HUES6 (cell line): Measurements from ENCODE around the gene EPRS1.
"Not testable (repeated sequence)": the region's sequence is repeated elsewhere in the genome, so short reads cannot be mapped to it uniquely, and the experiment has no call there.

Experiments used
- H3K27ac ChIP-seq: 2 replicates; pipeline ENCODE4 v1.7.0; 2013; ENCODE audit warnings: low read depth, mild to moderate bottlenecking, low read length, inconsistent platforms
- H3K27me3 ChIP-seq: 2 replicates; pipeline ENCODE4 v1.6.1; 2013; ENCODE audit warnings: low read length; ENCODE audit not compliant: control insufficient read depth, insufficient read depth
- H3K36me3 ChIP-seq: 2 replicates; pipeline ENCODE4 v1.6.1; 2013; ENCODE audit warnings: low read length; ENCODE audit not compliant: control insufficient read depth, insufficient read depth
- H3K4me1 ChIP-seq: 2 replicates; pipeline ENCODE4 v1.6.1; 2013; ENCODE audit warnings: low read length; ENCODE audit not compliant: control insufficient read depth, insufficient read depth
- H3K4me3 ChIP-seq: 2 replicates; pipeline ENCODE4 v1.5.1; 2013; ENCODE audit warnings: low read depth, low read length
- H3K9ac ChIP-seq: one replicate; pipeline ENCODE4 v1.6.1; 2013; ENCODE audit warnings: mild to moderate bottlenecking, low read length
- H3K9me3 ChIP-seq: 2 replicates; pipeline ENCODE4 v1.6.1; 2013; ENCODE audit warnings: low read depth, low read length; ENCODE audit not compliant: control insufficient read depth, insufficient read depth

Gene EPRS1

DNA sequence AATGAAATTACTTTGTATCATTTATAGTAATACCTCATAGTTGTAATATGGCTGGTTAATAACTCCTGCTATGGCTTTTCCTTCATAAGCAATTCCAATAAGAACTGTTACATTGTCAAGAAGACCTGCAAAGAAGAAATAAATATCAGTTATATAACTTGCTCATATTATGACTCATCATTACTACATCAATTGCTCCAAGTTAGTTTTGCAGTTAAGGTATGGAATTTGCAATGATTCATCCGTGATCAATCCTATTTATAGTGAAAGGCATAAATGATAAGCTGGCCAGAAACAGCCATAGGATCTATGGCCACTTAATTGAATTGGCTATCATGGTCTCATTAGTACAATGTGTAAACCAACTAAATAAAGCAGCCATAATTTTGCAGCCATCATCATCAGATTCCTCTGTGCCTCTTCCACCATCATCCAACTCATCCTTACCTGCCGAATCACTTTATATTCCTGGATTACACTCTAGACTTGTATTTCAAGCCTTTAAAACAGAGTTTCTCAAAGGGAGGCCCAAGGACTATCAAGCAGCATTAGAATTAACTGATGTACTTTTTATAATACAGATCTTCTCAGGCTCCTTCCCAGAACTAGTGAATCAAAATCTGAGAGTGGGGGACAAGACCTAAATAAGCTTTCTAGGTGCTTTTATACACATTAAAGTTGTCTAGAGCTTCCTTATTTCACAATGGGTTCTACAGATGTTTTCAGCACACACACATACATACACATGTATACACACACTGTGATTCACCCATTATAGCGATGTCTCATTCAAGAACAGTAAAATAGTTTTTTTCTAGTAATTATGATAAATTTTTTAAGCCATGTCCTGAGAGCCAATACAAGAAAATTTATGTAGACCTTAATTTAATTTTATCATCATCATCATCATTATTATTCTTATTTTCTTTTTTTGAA is 21.2 kb upstream of the EPRS1 start:
- Histone ChIP-seq H3K4me1 (no peaks in the 10 kb centered on the region), H3K27ac (no peak overlapping the region), H3K27me3 (no peaks in the 10 kb centered on the region), H3K36me3 (peaks cover 24% of the 10 kb centered on the region), H3K4me3 (no peak overlapping the region), H3K9me3 (no peaks in the 10 kb centered on the region), H3K9ac (no peak overlapping the region)

DNA sequence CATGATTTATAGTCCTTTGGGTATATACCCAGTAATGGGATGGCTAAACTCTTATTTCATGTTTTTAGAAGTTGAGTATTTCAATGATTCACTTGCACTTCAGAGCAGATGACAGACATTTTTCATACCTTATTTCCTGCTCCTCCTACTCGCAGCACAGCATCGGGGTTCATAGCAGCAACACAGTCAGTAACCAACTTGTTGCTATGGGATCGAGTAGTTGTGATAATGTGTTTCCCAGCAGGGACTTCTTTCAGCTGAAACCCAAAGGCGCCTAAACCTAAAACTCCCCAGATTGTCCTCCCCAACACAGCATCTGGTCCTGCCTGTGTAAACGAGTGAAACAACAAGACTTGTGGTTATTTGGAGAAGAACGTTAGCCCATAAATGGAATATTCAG is 16.3 kb upstream of the EPRS1 start:
- H3K9me3 ChIP-seq = no peaks in the 10 kb centered on the region
- no peak overlapping the region for H3K4me3 ChIP-seq
- H3K36me3 ChIP-seq = peaks cover 19% of the 10 kb centered on the region

DNA sequence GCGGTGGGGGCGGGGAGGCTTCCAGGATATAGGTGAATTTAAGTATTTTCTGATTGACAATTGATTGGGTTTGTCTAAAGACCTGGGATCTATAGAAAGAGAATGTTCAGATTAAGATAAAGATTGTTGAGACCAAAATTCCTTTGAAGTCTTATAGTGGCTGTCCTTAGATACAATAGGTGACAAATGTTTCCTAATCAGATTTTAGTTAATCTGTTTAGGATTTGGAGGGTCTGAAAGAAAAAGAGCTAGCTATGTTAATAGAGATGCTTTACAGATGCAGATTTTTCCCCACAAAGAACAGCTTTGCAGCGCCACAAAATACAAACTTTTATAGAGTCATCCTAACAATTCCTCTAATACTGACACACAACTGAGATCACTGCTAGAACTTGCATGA is 14.6 kb upstream of the EPRS1 start:
- Histone ChIP-seq H3K27me3 (no peaks in the 10 kb centered on the region), H3K4me1 (peaks cover 7% of the 10 kb centered on the region), H3K36me3 (peaks cover 15% of the 10 kb centered on the region), H3K9me3 (no peaks in the 10 kb centered on the region), H3K27ac (0 out of 2 replicates have a peak overlapping the region, but pooled peaks have one; percentile 14), H3K4me3 (no peak overlapping the region), H3K9ac (no peak overlapping the region)

More for the DNA sequence above, 16.3 kb upstream of the EPRS1 start:
- Histone ChIP-seq H3K4me1 (peaks cover 7% of the 10 kb centered on the region), H3K9ac (no peak overlapping the region), H3K27me3 (no peaks in the 10 kb centered on the region), H3K27ac (no peak overlapping the region)

DNA sequence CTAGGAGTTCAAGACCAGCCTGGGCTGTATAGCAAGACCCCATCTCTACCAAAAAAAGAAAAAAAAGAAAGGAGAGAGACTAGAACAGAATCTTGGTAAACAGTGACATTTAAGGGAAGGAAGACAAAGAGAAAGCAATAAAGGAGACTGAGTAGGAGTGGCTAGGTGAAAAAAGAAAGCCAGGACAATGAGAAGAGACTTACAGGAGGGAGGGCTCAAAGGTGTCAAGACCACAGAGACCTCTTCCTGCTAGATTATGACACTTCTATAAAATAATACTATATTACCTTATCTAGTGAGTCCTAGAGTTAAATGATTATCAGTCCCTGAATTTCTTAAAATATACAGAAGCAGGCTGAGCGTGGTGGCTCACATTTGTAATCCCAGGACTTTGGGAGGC is 10.1 kb upstream of the EPRS1 start:
- Histone ChIP-seq H3K4me1 (peaks cover 7% of the 10 kb centered on the region), H3K36me3 (peaks cover 3% of the 10 kb centered on the region; the same call in 1 of the 2 replicates), H3K9me3 (no peaks in the 10 kb centered on the region), H3K27ac (no peak overlapping the region), H3K9ac (no peak overlapping the region), H3K27me3 (no peaks in the 10 kb centered on the region), H3K4me3 (no peak overlapping the region)

DNA sequence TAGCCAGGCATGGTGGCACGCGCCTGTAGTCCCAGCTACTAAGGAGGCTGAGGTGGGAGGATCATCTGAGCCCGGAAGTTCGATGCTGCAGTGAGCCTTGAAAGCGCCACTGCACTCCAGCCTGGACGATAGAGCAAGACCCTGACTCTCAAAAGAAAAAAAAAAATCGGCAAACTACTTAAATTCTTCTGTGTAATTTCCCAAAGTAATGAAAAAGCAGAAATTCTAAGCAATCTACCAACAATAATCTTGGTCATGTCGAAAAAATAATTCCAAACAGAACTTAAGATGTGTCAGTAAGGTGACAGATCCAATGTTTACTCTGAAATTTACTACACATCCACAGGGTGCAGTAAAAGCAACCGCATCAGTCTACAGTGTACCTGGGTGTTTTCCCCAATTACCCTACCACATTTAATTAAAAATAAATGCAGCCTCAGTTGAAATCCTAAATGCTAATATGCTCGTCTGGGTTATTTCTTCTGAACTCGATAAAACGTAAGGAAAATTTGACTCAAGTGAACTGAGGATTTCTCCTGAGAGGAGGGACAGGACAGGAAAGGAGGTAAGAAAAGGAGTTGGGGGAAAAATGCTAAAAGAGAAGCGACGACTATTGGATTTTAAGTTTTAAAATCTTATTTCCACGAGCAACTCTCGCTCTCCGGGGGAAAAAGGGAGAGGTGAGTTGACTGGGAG is 801 bp downstream of the EPRS1 start:
- 0 out of 2 replicates have a peak, but pooled peaks cover 7% of the 10 kb centered on the region for H3K4me1 ChIP-seq
- H3K4me3 ChIP-seq = peak overlapping the region; percentile 90
- H3K9me3 ChIP-seq = no peaks in the 10 kb centered on the region
- no peaks in the 10 kb centered on the region for H3K27me3 ChIP-seq
- no peak overlapping the region for H3K27ac ChIP-seq
- peaks cover 5% of the 10 kb centered on the region; the same call in 1 of the 2 replicates for H3K36me3 ChIP-seq
- peak overlapping the region; percentile 78 for H3K9ac ChIP-seq

DNA sequence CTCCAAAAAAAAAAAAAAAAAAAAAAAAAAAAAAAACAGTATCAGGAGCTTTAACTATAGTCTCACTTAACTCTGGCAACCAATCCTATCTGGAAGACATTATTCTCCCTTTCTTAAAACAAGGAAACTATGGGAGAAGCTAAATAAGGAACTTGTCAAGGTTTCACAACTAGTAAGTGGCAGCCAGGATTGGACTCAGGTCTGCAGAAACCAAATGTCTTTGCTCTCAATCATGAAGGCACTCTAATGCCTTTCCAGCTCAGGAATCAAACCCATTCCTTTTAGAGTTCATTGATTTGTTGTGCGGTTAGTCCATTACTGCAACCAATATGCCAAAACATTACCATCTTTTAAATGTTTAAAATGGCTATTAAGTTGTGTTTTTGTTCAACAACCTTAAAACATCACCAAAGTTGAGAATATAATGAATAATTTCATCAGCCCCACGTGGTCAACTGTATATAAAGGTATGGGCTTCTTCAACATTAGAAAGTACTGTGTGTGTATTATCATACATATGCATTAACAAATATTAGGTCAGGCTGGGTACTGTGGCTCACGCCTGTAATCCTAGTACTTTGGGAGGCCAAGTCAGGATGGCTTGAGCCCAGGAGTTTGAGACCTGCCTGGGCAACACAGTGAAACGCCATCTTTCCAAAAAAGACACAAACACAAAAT is 1.5 kb downstream of the EPRS1 start:
- H3K4me1 ChIP-seq = 0 out of 2 replicates have a peak, but pooled peaks cover 7% of the 10 kb centered on the region
- H3K9ac ChIP-seq = no peak overlapping the region
- no peak overlapping the region for H3K27ac ChIP-seq
- H3K4me3 ChIP-seq = peak overlapping the region; percentile 90
- no peaks in the 10 kb centered on the region for H3K27me3 ChIP-seq
- no peaks in the 10 kb centered on the region for H3K9me3 ChIP-seq
- H3K36me3 ChIP-seq = peaks cover 11% of the 10 kb centered on the region

DNA sequence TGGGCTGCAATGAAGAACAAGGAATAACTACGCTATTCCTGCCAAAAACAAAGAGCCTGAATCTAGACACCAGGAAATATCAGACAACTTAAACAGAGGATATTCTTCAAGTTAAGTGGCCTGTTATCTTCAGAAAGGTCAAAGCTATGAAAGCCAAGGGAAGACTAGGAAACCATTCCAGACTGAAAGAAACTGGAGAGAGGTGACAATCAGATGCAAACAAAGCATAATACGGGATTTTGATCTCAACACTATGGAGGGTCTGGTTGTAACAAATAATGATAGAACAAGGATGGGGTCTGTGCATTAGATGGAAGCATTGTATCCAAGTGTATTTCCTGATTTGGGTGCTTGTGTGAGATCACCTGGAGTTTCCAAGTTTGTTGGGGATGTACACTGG is 2.7 kb downstream of the EPRS1 start:
- Histone ChIP-seq H3K27me3 (no peaks in the 10 kb centered on the region), H3K9ac (no peak overlapping the region), H3K4me3 (no peak overlapping the region), H3K36me3 (peaks cover 21% of the 10 kb centered on the region), H3K27ac (no peak overlapping the region), H3K4me1 (0 out of 2 replicates have a peak, but pooled peaks cover 7% of the 10 kb centered on the region), H3K9me3 (no peaks in the 10 kb centered on the region)

DNA sequence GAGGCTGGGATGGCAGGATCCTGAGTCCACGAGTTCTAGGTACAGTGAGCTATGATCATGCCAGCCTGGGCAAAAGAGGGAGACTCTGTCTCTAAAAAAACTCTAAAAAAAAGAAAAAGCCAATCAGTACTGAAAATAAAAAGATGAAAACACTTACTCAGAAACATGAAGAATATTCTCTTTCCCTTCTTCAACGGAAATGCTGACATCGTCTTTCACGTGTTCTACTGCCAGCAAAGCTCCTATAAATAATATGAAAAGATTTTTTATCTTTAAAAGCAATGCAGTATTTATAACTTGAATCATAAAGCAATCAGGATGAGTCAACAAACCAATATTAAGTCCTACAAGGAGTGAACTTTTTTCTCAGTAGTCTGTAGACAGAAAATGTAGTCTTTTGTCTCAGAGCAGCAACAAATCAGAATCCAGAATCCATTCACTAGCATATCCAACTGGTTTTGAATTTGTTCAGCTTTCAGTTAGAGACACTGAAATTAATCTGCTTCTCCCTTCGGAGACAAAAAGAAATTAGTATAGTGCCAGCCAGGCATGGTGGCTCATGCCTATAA is 6.2 kb downstream of the EPRS1 start:
- H3K27ac ChIP-seq = no peak overlapping the region
- no peak overlapping the region for H3K9ac ChIP-seq

DNA sequence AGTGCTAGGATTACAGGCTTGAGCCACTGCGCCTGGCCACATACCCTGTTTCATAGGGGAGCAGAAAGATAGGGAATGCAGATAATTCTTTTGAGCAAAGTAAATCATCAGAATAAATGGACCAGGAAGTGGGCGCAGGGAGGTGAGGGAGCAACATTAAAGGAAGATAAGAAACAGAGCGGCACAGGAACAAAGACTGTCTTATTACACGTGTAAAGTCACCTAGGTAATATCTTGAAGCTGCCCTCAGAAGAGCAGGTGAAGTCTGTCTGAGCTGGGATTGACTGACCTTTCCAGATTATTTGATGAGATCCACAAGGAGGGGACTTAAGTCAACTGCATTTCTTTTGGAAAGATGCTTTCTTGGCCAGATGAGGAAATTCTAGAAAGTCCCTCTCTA is 7.7 kb downstream of the EPRS1 start:
- H3K27me3 ChIP-seq = no peaks in the 10 kb centered on the region
- no peak overlapping the region for H3K4me3 ChIP-seq
- no peak overlapping the region for H3K27ac ChIP-seq
- no peaks in the 10 kb centered on the region for H3K4me1 ChIP-seq
- H3K9me3 ChIP-seq = no peaks in the 10 kb centered on the region
- peaks cover 39% of the 10 kb centered on the region for H3K36me3 ChIP-seq
- no peak overlapping the region for H3K9ac ChIP-seq

More for the DNA sequence above, 6.2 kb downstream of the EPRS1 start:
- H3K9me3 ChIP-seq = no peaks in the 10 kb centered on the region
- peaks cover 28% of the 10 kb centered on the region for H3K36me3 ChIP-seq
- no peaks in the 10 kb centered on the region for H3K27me3 ChIP-seq
- 0 out of 2 replicates have a peak, but pooled peaks cover 4% of the 10 kb centered on the region for H3K4me1 ChIP-seq
- H3K4me3 ChIP-seq = no peak overlapping the region

DNA sequence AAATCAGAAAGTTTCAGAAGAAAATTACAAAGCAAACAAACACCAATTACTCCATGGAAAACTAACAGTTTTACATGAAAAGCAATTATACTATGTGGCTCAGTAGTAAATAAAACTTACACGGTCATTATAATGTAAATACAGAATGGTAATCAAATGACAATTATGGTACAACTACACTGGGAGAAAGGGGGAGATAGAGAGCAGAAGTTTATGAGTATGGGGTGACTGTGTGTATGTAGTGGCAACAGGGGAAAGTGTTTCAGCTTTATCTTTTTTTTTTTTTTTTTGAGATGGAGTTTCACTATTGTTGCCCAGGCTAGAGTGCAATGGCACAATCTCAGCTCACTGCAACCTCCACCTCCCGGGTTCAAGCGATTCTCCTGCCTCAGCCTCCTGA is 8.5 kb downstream of the EPRS1 start:
- not testable (repeated sequence) for H3K27me3 ChIP-seq, H3K4me1 ChIP-seq, H3K9ac ChIP-seq, H3K27ac ChIP-seq, H3K4me3 ChIP-seq, H3K9me3 ChIP-seq
- peaks cover 47% of the 10 kb centered on the region for H3K36me3 ChIP-seq
